ENCODE results near the gene RHBDF2. TPM values are rescaled to one million over a fixed set of nuclear protein-coding genes. Genes with fewer than 3 reads are reported as not detected.

RHBDF2 gene
- total RNA-seq, 1 experiment from 2014 or later: 18.1 TPM

DNA sequence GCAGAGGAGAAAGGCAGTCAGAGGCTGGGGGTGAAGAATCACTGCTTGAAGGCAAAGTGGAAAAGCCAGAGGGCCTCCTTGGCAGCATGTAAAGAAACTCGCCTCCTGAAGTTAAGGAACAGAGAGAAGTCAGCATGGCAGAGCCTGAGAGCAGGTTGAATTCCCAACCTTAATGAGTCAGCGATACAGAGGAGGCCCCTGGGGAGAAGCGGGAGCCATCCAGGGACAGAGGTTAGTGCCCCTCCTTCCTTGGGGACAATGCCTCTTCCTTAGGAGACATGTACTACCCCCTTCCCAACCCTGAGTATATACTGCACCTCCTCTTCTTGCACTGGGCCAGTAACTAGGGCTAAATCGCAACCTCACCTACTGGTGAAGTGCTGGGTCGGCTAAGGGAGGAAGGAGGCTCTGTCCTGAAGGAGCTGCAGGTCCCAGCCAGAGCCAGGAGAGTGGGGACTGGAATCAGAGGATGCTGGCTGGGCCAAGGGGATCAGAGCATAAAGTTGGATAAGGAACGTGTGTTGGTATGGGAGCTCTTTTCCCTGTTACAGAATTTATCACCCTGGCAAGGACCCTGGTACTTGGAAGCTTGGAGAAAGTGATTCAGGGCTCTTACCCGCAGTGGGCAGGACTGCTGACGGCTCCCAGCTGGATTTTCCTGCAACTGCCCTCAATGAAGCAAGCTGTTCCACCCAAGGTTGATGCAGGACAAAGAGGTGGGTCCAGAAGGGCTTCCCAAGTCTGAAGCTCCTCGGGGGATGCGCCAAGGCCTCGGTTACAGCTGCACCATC is 39.3 kb downstream of the RHBDF2 start:
- DNase-seq (ENCODE audit: low read depth): no peak

DNA sequence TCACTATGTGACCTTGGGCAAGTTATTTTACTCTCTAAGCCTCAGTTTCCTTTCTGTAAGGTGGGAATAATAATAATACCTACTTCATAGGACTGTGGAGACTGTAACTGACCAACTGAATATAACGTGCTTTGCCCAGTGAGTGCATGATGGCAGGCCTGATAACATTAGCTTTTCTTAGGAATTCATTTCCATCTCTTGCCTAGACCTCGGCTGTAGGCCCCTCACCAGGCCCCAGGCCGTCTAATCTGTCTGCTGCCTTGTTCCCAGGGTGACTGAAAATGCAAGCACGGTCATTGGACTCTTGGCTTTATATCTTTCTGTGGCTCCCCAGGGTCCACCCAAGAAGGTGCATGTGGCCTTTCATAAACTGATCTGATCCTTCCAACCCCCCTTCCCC is 41.5 kb downstream of the RHBDF2 start:
- DNase-seq (ENCODE audit: low read depth): no peak

- DNase-seq (ENCODE audit: low read depth): peak; percentile 67
Measured at GRCh38 chr17:76458580-76459490, 42.4 kb downstream of the RHBDF2 start.

DNA sequence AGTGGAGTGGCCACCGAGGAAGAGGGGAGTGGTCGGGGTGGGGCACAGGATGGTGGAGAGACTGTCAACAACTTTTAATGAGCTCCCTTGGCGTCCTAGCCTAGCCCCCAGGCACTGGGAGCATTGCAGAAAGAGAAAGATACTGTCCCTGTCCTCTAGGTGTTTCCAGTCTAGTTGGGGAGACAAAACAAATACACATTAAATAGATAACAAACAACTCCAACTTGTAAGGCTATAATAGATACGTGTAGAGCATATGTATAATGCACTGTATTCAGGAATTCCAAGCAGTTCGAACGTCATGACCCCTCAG is 47.8 kb downstream of the RHBDF2 start:
- no peak for DNase-seq (ENCODE audit: low read depth)

- DNase-seq (ENCODE audit: low read depth): peak; percentile 77
Measured at GRCh38 chr17:76452660-76453430, 48.4 kb downstream of the RHBDF2 start, which contains the start of gene UBE2O. UBE2O (minus strand) TSS chr17:76453152; CDS start chr17:76453141, 11 bp downstream.

GRCh38 chr17:76452127-76452659 is 49.0 kb downstream of the RHBDF2 start:
- DNase-seq (ENCODE audit: low read depth): no peak

DNA sequence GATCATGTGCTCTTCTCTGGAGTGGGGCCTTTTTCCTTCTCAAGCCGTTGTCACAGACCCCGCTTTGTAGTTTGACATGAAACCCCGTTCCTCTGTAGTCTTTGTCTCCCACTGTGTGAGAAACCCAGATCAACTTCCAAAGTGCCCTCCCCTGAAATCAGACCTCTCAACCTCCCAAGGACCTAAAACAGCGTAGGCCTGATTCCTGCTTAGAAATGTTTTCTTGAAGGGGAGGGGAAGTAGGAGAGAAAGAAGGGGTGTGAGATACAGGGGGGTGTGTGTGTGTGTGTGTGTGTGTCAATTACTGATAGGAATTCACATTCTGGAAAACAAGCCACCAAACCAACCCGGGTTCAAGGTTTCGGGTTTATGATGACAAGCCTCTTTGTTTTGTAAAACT is 49.7 kb downstream of the RHBDF2 start:
- DNase-seq (ENCODE audit: low read depth): no peak

GRCh38 chr17:76449126-76449525 is 52.1 kb downstream of the RHBDF2 start:
- peak; percentile 46 for DNase-seq (ENCODE audit: low read depth)

GRCh38 chr17:76447931-76448652 is 53.1 kb downstream of the RHBDF2 start:
- peak; percentile 75 for DNase-seq (ENCODE audit: low read depth)

DNA sequence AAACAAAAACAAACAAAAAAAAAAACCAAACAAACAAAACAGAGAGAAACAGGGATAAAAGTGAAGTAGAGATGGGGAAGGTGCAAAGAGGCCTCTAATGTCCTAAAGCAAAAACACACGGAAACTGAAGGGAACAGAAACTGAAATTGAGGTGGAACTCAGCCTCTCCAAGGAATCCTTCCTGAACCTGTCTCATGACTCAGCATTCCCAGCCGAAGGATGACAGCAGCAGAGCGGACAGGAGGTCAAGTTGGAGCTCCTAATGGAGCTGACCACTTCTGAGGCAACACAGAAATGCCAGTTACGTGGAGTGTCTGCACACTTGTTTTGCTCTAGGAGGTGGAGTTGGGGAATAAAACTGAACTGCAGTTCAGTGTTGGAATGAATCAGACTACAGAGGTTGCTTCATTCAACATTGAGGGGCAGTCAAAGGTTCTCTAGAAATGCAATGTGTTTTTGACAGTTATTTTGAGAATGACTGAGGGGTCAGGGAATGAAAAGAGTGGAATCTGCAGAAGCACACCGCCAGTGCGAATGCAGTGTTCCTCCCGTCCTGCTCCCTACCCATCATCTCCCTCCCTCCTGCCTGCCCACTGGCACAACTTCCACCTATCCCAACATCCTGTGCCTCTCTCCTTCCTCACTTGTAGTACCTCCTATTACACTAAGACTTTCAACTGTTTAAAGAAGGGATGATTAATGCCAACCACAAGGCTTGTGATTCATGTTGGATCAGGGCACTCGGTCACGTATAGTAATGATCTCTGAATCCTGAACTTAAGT is 54.6 kb downstream of the RHBDF2 start:
- peak; percentile 96 for DNase-seq (ENCODE audit: low read depth)

- no peak for DNase-seq (ENCODE audit: low read depth)
Measured at GRCh38 chr17:76445697-76446448, 55.4 kb downstream of the RHBDF2 start.

GRCh38 chr17:76444518-76445311 is 56.5 kb downstream of the RHBDF2 start:
- peak; percentile 73 for DNase-seq (ENCODE audit: low read depth)

DNA sequence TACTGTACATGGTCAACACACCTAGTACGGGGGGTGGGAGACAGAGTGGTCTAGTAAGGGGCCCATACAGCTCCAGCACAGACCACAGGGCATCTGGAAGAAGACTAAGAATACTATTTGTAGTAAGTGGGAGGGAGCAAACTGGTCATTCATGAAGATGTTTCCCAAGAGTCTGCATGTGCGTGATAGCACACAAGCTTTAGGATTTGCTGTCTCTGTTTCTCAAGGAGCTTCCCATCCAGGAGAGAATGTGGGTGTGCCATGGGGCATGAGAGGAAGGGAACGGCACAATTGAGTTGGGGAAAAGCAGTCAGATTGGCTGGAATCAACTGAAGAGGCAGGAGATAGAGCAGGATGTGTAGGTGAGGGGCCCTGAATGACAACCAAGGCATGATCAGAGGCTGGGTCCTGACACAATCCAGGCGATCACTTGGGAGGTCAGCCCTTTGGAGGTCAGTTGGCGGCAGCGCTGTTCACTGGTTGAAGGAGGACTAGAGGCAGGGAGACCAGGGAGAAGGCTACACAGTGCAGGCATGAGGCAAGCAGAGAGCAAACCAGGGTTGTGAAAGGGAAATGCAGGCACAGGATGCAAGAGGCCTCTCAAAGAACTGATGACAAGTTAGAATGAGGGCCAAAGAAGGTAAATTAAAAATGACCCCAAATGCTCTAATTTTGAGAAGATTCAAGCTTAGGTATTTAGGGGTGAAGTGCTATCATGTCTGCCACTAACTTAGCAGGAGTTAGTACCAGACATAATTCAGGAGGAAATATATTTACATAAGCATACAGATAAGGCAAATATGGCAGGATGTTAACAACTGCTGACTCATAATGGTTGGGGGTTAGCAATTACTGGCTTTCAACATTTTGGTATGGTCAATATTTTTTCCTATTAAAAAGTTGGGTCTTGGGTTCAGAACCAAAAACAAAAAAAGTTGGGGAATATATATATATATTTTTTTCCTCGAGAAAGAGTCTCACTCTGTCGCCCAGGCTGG is 58.6 kb downstream of the RHBDF2 start:
- DNase-seq (ENCODE audit: low read depth): no peak

DNA sequence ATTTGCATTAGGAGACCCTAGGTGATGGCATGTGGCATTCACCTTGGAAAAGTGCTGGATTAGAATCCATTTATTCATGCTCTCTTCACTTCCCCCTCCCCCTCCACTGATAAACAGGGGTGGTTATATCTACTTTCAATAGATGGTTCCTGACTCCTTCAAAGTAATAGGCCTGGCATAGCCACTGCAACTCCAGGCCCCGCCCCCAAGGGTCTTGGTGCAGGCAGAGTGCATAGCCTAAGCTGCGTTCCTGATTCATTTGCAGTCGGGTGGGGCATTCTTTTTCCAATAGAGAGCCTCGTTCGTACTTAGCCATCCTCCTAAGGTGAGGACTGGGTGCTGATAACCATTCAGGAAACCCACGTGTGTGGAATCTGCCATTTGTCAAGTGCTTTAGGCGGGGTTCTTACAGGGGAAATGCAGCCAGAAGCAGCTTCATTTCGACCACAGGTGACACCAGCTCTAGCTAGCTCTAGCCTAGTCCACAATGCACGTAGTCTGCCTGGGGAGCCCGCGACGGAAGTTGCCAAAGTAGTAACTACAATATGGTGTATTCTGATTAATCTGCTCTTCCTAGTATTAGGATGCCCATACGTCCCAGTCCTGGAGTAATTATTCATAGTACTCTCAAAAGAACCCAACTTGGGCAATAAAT is 59.4 kb downstream of the RHBDF2 start:
- no peak for DNase-seq (ENCODE audit: low read depth)

DNA sequence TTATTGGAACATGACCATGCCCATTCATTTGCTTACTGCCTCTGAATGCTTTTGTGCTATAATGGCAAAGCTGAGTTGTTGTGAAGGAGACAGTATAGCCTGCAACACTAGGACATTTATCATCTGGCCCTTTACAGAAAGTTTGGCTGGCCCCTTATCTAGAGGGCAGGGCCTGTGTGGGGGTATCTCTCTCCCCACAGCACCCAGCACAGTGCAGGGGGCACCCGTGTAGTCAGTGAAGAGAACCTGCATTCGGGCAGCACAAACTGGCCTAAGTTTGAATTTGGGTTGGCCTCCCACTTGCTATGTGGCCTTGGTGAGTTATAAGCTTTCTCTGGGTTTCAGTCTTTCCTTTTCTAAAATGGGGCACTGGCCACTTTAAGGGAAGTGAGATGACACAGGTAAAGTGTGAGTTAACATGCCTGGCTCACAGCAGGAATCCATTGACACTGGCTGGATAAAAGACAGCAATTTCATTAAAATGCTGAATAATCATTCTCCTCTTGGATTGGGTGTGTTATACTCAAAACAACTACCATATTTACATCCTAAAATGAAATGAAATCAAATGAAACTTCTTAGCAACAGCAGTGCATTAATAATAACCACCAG is 60.4 kb downstream of the RHBDF2 start:
- DNase-seq (ENCODE audit: low read depth): no peak

GRCh38 chr17:76439314-76439928 is 61.8 kb downstream of the RHBDF2 start:
- DNase-seq (ENCODE audit: low read depth): no peak

All from M059J (cell line).